Ishikawa (cell line): ENCODE data around the gene GPR52.

Experiments used
- CEBPB ChIP-seq: IDR thresholded peaks from 2 replicates; pipeline ENCODE4 v1.6.1; 2012
- CREB1 ChIP-seq: IDR thresholded peaks from 2 replicates; pipeline ENCODE4 v1.6.1; 2012; ENCODE audit warnings: low read depth
- EGR1 ChIP-seq: IDR thresholded peaks from 2 replicates; pipeline ENCODE4 v1.6.1; 2012
- EP300 ChIP-seq: IDR thresholded peaks from 2 replicates; pipeline ENCODE4 v1.6.1; 2012; ENCODE audit warnings: borderline replicate concordance
- FOXM1 ChIP-seq: IDR thresholded peaks from 2 replicates; pipeline ENCODE4 v1.6.1; 2012; ENCODE audit warnings: low read depth, borderline replicate concordance
- MAX ChIP-seq: IDR thresholded peaks from 2 replicates; pipeline ENCODE4 v1.6.1; 2012
- NFIC ChIP-seq: IDR thresholded peaks from 2 replicates; pipeline ENCODE4 v1.6.1; 2012
- RAD21 ChIP-seq: IDR thresholded peaks from 2 replicates; pipeline ENCODE4 v1.6.1; 2012; ENCODE audit warnings: low read depth
- REST ChIP-seq: IDR thresholded peaks from 2 replicates; pipeline ENCODE4 v1.6.1; 2012; ENCODE audit warnings: low read depth, mild to moderate bottlenecking
- TAF1 ChIP-seq: IDR thresholded peaks from 2 replicates; pipeline ENCODE4 v1.6.1; 2012; ENCODE audit warnings: low read depth, mild to moderate bottlenecking
- TCF12 ChIP-seq: IDR thresholded peaks from 2 replicates; pipeline ENCODE4 v1.6.1; 2012; ENCODE audit warnings: low read depth
- TEAD4 ChIP-seq: IDR thresholded peaks from 2 replicates; pipeline ENCODE4 v1.6.1; 2012
- USF1 ChIP-seq: IDR thresholded peaks from 2 replicates; pipeline ENCODE4 v1.6.1; 2012
- YY1 ChIP-seq: IDR thresholded peaks from 2 replicates; pipeline ENCODE4 v1.6.1; 2012; ENCODE audit warnings: low read depth
- ZBTB7A ChIP-seq: IDR thresholded peaks from 2 replicates; pipeline ENCODE4 v1.6.1; 2012; ENCODE audit warnings: low read depth

Gene GPR52

GRCh38 chr1:174405219-174405618 is 42.5 kb upstream of the GPR52 start:
- TF ChIP-seq TCF12 (no peak), MAX (no peak), EGR1 (no peak), YY1 (no peak), EP300 (no peak), USF1 (no peak), CEBPB (no peak), TAF1 (no peak), ZBTB7A (no peak), FOXM1 (no peak), CREB1 (no peak), REST (no peak), NFIC (no peak), TEAD4 (no peak)

GRCh38 chr1:174406421-174406820 is 41.3 kb upstream of the GPR52 start:
- TF ChIP-seq YY1: no peak
- no peak for TF ChIP-seq TAF1
- no peak for TF ChIP-seq REST
- TF ChIP-seq NFIC: no peak
- TF ChIP-seq MAX: no peak
- TF ChIP-seq RAD21: no peak

DNA sequence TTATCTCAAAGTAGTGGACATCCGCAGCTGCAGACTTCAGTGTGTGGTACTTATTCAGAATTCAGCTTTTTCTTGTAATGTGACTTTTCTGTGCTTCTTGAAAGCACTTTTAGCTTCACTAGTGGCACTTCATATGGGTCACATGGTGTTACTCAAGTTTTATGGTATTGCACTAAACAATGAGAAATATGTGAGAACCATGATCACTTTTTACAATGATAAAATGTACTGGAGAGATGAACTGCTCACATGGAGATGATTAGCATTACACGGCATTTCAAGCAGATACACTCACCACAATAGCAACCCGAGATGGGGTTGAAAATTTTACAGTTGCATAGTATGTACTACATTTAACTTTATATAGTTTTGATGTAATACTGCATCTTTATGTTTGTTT is 40.1 kb upstream of the GPR52 start:
- TF ChIP-seq EP300 (no peak), MAX (no peak), RAD21 (no peak), NFIC (no peak), TAF1 (no peak), TCF12 (no peak), USF1 (no peak), FOXM1 (no peak), TEAD4 (no peak), CEBPB (no peak)

DNA sequence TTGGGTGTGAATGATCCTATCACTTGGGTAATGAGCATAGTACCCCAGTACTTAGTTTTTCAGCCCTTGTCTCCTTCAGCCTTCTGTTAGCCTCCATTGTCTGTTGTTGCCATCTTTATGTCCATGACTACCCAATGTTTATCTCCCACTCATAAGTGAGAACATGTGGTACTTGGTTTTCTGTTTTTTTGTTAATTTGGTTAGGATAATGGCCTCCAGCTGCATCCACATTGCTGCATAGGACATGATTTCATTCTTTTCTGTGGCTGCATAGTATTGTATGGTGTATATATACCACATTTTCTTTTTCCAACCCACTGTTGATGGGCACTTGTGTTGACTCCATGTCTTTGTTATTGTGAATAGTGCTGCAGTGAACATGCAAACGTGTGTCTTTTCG is 39.6 kb upstream of the GPR52 start:
- TF ChIP-seq CREB1 (no peak), ZBTB7A (no peak), FOXM1 (no peak), TEAD4 (no peak), REST (no peak), TCF12 (no peak), USF1 (no peak), CEBPB (no peak), EGR1 (no peak), TAF1 (no peak), MAX (no peak), NFIC (no peak), EP300 (no peak), RAD21 (no peak), YY1 (no peak)
